DND-41 (cell line): Measurements from ENCODE around the gene TMEM61.

Experiments used
- EZH2 ChIP-seq: IDR thresholded peaks from 3 replicates; pipeline ENCODE4 v1.6.1; 2012; ENCODE audit warnings: borderline replicate concordance, low read depth, mild to moderate bottlenecking, moderate library complexity, low read length, inconsistent platforms; ENCODE audit not compliant: severe bottlenecking
- TF ChIP-seq, protein P1 (sequence below): IDR thresholded peaks from 2 replicates; pipeline ENCODE4 v1.5.1; 2012; ENCODE audit warnings: borderline replicate concordance, low read length, moderate library complexity, mild to moderate bottlenecking; ENCODE audit not compliant: poor library complexity, severe bottlenecking; ENCODE audit errors: extremely low read depth

DNA sequence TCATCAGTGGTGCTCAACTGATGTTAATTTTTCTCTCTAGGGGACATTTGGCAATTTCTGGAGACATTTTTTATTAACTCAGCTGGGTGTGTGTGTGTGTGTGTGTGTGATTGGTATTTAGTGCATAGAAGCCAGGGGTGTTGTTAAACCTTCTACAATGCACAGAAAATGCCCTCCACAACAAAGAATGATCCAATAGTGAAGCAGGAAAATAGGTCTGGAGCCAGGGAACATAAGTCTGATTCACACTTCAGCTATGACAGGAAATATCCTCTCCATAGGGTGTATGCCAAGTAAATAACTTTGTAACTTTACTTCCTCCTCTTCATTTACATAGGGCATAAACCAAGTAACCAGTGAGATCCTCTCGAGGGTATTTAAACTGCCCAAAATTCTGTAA, 25.1 kb upstream of the TMEM61 start:
- TF ChIP-seq, protein P1, sequence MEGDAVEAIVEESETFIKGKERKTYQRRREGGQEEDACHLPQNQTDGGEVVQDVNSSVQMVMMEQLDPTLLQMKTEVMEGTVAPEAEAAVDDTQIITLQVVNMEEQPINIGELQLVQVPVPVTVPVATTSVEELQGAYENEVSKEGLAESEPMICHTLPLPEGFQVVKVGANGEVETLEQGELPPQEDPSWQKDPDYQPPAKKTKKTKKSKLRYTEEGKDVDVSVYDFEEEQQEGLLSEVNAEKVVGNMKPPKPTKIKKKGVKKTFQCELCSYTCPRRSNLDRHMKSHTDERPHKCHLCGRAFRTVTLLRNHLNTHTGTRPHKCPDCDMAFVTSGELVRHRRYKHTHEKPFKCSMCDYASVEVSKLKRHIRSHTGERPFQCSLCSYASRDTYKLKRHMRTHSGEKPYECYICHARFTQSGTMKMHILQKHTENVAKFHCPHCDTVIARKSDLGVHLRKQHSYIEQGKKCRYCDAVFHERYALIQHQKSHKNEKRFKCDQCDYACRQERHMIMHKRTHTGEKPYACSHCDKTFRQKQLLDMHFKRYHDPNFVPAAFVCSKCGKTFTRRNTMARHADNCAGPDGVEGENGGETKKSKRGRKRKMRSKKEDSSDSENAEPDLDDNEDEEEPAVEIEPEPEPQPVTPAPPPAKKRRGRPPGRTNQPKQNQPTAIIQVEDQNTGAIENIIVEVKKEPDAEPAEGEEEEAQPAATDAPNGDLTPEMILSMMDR, result no peak
- no peak for TF ChIP-seq EZH2
